Measurements from ENCODE around the gene CKM.

- TF ChIP-seq RFX5 (IDR thresholded peaks at IDR 0.05; ENCODE audit: low read depth, low read length) (no peak), CTCF (conservative IDR thresholded peaks at IDR 0.05; ENCODE audit: low read depth, low read length) (no peak), POLR2A (IDR thresholded peaks at IDR 0.05; ENCODE audit: low read depth, low read length) (no peak), BHLHE40 (IDR thresholded peaks at IDR 0.05; ENCODE audit: low read depth, low read length) (no peak), SMC3 (IDR thresholded peaks at IDR 0.05; ENCODE audit: low read depth, low read length) (no peak), MXI1 (IDR thresholded peaks at IDR 0.05; ENCODE audit: borderline replicate concordance, low read depth, low read length) (no peak)
Observed at GRCh38 chr19:45361608-45362007, 38.9 kb upstream of the CKM start.

Measured in IMR-90 (cell line).